Stimulated activated CD4-positive, alpha-beta T cell treated with anti-CD3 and anti-CD28 coated beads, Interleukin-2, amount 100 ng/mL, for 24 hours (primary cell): ENCODE data around the gene ARAP3.
A peak's percentile ranks its signal among the peaks of the same experiment; 100 is the strongest.

Source experiments
- DNase-seq, 2 donors: peaks; one replicate each; pipeline ENCODE4 v3.0.0-alpha.2; 2020

Gene ARAP3

DNA sequence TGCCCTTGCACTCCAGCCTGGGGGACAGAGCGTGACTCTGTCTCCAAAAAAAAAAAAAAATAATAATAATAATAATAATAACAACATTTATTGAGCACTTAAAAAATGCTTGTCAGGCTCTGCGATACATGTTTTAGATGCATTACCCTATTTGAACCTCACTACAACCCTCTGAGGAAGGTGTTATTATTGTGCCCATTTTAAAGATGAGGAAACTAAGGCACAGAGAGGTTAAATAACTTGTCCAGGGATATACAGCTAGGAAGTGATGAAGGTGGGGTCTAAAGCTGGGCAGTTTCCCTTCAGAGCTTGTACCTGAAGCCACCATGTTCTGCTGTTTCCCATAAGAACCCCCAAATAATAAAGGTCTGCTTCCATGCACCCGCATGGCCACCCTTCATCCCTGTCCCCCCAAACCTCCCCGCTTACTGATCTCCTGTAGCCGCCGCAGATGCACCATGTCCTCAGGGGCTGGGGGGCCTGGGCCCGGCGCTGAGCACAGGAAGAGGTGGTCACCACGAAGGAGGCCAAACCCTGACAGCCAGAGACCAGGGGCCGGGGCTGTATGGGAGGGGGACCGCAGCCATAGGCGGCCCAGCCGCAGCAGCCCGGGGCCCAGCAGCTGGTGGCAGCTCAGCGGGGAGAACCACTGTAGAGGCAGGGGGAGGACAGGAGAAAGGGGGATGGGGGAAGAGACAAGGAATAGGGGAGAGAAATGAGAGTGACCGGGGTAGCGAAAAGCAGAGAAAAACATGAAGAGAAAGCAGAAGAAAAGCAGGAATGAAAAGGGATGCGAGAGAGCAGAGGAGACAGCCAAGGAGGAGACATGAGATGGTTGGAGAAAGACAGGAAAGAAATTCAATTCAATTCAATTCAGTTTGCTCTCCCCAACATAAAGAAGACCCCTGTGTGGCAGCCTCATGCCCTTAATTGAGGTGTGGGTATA is 15.8 kb downstream of the ARAP3 start:
- DNase-seq, result no peak

DNA sequence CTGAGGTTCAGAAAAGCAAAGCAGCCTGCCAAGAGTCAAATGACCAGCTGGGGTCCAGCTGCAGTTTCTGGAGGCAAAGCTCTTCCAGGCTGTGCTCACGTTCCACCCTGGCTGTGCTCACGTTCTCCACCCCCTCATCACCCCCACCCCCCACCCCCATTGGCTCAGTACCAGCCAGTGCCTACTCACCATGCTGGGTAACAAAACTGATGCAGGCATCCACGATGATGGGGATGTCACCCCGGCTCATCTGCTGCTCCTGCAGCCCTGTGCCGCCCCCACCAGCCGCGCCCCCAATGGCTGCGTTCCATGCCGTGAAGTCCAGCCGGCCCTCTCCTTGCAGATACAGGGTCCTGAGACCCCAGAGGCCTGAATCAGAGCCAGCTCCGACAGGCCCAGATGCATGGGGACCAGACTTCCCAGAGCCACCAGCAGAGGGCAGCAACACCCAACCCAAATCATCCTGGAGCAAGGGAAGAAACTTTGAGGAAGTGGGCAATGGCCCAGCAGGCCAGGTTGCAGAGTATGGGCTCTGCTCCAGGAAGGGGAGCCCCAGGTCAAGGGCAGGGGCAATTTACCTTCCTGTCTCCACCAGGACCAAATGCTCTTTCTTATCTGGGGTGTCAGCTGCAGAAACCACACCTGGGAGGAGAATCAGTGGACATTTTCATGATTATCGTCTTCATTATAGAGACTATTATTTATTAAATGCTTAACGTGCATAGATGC is 17.1 kb downstream of the ARAP3 start:
- peak; percentile 81 to 82 for DNase-seq

- DNase-seq, result no peak
These were observed 18.5 kb downstream of the ARAP3 start for GRCh38 chr5:141663506-141663905.

- DNase-seq, result no peak
These were observed 20.0 kb downstream of the ARAP3 start for GRCh38 chr5:141662028-141662427.

- no peak for DNase-seq
These were observed 24.0 kb downstream of the ARAP3 start for GRCh38 chr5:141657937-141658545.

- no peak for DNase-seq
These were observed 24.6 kb downstream of the ARAP3 start for GRCh38 chr5:141657404-141657803.

DNA sequence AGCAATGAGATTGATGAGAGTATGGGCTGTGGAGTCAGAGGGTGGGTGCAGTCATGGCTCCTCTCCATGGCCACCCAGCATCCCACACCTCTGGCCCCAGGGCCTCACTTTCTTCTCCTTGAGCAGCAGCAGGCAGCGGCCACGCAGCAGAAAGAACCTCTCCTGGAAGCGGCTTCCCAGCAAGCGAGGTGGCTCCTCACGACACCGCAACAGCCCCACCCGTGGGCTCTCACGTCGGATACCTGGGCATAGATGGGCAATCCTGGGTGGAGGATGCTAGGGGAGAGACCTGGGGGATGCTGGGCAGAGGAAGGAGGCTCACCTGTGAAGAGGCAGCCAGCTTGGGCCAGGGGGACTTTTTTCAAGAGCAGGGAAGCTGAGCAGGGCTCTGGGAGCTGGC is 25.6 kb downstream of the ARAP3 start:
- no peak for DNase-seq

DNA sequence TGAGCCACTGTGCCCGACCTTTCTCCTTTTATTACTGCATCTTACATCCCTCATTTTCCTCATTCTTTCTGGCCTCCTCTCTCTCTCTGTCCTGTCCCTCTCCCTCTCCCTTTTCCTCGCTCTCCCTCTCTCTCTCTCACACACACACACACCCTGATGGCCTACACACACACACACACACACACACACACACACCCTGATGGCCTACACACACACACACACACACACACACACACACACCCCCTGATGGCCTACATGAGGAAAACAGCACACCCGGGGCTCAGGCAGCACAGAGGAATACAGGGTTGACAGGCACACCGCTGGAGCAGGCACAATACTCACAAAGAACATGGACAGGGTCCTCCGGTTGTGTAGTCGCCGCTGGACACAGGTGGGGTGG is 27.0 kb downstream of the ARAP3 start:
- DNase-seq, result no peak

- no peak for DNase-seq
These were observed 27.7 kb downstream of the ARAP3 start for GRCh38 chr5:141654298-141654697.

GRCh38 chr5:141651728-141652105 is 30.3 kb downstream of the ARAP3 start:
- DNase-seq, result no peak

- DNase-seq, result peak; percentile 83 to 86
These were observed 30.9 kb downstream of the ARAP3 start, which contains the start of gene FCHSD1 for GRCh38 chr5:141650851-141651727. Gene FCHSD1 (minus strand): TSS chr5:141651418. CDS start chr5:141651368, 50 bp downstream.

DNA sequence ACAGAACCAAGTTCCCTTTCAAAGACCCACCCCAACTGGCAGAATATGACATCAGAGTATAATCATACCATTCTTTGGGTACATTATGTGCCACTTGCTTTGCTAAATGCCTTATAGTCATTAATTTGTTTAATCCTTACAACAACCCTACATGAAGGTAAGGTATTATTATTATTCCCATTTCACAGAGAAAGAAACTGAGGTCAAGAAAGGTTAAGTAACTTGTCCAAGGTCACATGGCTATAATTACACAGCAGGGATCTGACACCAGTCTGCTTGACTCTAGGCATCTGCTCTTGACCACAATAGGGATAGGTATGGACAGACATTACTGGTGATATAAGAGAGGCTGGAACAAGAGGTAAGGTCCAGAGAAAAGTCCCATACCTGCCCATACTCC is 32.1 kb downstream of the ARAP3 start:
- no peak for DNase-seq

DNA sequence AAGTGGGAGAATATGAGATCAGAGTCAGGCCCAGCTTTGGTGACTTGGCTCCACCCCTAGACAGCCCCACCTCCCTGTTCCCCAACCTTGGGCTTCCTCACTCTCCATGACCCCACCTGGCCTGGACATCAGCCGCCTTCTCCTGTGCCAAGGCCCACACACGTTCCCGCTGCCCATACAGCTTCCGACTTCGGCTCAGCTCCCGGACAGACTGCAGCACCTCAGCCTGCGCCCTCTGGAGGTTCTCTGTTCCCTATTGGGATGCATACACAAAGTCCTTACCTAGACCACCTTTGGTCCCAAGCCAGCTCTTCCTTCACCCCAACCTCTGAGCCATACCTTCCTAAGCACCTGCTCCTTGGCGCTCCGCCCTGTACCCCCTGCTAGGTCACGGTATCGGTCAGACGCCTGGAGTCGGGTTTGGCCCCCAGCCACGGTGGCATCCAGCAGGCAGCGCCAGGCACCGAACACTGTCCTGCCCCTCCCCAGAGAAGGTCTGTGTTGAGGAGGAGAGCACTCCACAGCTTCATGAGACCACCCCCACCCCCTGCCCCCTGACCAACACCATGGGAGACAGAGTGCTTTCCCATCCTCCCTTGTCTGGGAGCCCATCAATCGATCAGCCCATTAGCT is 32.9 kb downstream of the ARAP3 start:
- no peak for DNase-seq

GRCh38 chr5:141647851-141648250 is 34.2 kb downstream of the ARAP3 start:
- no peak for DNase-seq

GRCh38 chr5:141647242-141647641 is 34.8 kb downstream of the ARAP3 start:
- no peak for DNase-seq

DNA sequence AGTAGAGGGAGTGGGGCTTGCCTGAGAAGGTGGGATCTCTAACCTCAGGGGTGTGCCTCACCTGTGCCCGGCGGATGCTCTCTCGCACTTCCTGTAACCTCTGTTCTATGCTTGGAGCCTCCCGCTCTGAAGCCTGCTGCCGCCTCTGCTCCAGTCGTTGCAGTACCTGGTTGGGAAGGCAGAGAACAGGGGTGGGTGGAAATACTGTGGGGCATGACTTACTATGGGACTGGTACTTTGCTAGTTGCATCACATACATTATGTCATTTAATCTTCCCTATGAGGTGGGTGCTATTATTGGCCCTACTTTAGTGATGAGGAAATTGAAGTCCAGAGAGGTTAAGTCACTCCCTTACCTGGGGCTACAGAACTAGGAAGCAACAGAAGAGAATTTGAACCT is 36.0 kb downstream of the ARAP3 start:
- no peak for DNase-seq

GRCh38 chr5:141641634-141642267 is 40.3 kb downstream of the ARAP3 start:
- DNase-seq, result no peak

- DNase-seq, result no peak
These were observed 41.3 kb downstream of the ARAP3 start for GRCh38 chr5:141640698-141641097.

GRCh38 chr5:141640051-141640415 is 42.0 kb downstream of the ARAP3 start:
- no peak for DNase-seq

DNA sequence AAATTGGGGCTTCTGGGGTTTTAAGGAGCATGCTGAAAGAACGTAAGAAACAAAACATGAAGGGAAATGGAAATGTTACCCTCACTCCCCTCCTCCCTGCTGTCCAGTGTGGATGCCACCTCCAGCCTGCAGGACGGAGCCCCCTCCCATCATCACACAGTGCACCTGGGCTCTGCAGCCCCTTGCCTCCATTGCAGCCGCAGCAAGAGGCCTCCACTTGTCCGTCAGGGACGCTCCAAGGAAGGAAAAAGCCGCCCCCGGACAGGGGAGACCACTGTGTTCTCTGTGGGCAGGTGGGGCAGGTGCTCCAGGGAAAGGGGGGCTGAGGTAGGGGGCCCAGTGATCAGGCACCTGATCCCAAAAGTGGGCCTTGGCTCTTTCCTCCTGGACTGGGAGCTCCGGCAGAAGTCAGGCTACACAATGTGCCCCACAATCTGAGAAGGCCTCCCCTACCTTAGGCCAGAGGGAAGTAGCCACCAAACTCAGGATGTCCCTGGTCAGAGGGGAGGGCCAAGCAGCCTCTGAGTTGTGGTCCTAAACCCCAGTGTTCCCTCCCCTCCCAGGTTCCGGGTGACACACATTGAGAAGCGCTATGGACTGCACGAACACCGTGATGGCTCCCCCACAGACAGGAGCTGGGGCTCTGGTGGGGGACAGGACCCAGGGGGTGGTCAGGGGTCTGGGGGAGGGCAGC is 42.5 kb downstream of the ARAP3 start:
- no peak for DNase-seq

DNA sequence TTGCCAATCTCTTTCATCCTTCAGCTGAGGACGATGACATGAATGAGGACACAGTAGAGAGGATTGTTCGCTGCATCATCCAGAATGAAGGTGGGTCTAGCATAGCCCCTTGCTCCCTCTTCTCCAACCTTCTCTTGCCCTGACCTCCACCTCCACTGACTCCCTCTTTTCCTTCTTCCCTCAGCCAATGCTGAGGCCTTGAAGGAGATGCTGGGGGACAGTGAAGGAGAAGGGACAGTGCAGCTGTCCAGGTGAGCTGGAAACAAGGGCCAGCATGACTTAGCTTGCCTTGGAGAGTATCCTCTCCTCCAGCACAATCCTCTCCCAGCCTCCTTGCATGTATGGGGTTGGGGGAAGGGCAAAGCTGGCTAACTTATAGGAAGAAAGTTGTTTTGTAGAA is 43.3 kb downstream of the ARAP3 start:
- no peak for DNase-seq
